ENCODE measurements around the gene CERKL.
A peak's percentile ranks its signal among the peaks of the same experiment; 100 is the strongest.

The CERKL gene

GRCh38 chr2:181672255-181673008 is 15.5 kb upstream of the CERKL start:
- Mint-ChIP-seq H3K4me1 (no peaks in the 10 kb centered on the region), H3K4me3 (no peak overlapping the region), H3K27me3 (peaks cover 69% of the 10 kb centered on the region), H3K9me3 (no peaks in the 10 kb centered on the region), H3K27ac (ENCODE audit: low read depth) (no peak overlapping the region), H3K36me3 (ENCODE audit: insufficient read depth) (no peaks in the 10 kb centered on the region)
- DNase-seq (ENCODE audit: low spot score in 2 of 2) (no peak), ATAC-seq (replicated peaks; ENCODE audit: extremely low read depth, poor library complexity, severe bottlenecking) (no peak)

DNA sequence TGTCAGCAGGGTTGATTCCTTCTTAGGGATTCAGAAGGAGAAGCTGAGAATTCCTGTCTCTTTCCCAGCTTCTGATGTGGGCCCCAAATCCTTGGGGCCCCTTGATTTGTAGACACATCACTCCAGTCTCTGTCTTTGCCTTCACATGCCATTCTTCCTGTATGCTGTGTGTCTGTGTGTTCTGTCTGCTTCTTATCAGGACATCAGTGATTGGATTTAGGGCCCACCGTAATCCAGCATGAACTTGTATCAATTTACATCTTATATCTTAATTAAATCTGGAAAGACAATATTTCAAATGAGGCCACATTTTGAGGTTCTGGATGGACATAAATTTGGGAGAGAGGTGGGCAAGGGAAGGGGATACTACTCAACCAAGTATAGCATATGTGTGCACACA is 13.7 kb upstream of the CERKL start:
- no peak for DNase-seq (ENCODE audit: low spot score in 2 of 2)
- Mint-ChIP-seq H3K9me3 (no peaks in the 10 kb centered on the region), H3K27ac (ENCODE audit: low read depth) (no peak overlapping the region), H3K27me3 (peaks cover 57% of the 10 kb centered on the region), H3K36me3 (ENCODE audit: insufficient read depth) (no peaks in the 10 kb centered on the region), H3K4me1 (no peaks in the 10 kb centered on the region), H3K4me3 (no peak overlapping the region)
- no peak for ATAC-seq (replicated peaks; ENCODE audit: extremely low read depth, poor library complexity, severe bottlenecking)

GRCh38 chr2:181667234-181667633 is 10.3 kb upstream of the CERKL start:
- ATAC-seq (replicated peaks; ENCODE audit: extremely low read depth, poor library complexity, severe bottlenecking) (no peak), DNase-seq (ENCODE audit: low spot score in 2 of 2) (no peak)
- Mint-ChIP-seq H3K27me3 (peaks cover 34% of the 10 kb centered on the region), H3K4me3 (no peak overlapping the region), H3K27ac (ENCODE audit: low read depth) (no peak overlapping the region), H3K9me3 (no peaks in the 10 kb centered on the region), H3K4me1 (no peaks in the 10 kb centered on the region), H3K36me3 (ENCODE audit: insufficient read depth) (no peaks in the 10 kb centered on the region)

DNA sequence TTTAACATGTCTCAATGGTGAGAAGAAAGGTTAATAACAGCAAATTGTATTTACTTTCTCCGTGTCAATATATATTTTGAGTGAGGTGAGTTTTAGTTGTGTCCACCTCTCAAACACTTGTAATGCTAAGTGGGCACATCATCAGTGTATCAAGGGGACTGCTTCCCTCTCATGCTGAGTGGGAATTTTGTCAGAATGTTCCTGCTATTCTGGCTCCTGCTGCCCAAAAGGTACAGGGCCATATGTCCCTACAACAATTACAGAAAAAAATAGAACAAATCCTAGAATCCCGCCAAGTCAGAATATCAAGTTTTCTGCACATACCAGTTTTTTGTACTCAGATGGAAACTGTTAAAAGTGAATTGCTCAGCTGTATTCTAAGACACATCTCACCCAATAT is 5.4 kb upstream of the CERKL start:
- ATAC-seq (replicated peaks; ENCODE audit: extremely low read depth, poor library complexity, severe bottlenecking) (no peak), DNase-seq (ENCODE audit: low spot score in 2 of 2) (no peak)
- Mint-ChIP-seq H3K4me3 (no peak overlapping the region), H3K27me3 (peaks cover 29% of the 10 kb centered on the region), H3K9me3 (no peaks in the 10 kb centered on the region), H3K4me1 (no peaks in the 10 kb centered on the region), H3K27ac (ENCODE audit: low read depth) (no peak overlapping the region), H3K36me3 (ENCODE audit: insufficient read depth) (no peaks in the 10 kb centered on the region)

DNA sequence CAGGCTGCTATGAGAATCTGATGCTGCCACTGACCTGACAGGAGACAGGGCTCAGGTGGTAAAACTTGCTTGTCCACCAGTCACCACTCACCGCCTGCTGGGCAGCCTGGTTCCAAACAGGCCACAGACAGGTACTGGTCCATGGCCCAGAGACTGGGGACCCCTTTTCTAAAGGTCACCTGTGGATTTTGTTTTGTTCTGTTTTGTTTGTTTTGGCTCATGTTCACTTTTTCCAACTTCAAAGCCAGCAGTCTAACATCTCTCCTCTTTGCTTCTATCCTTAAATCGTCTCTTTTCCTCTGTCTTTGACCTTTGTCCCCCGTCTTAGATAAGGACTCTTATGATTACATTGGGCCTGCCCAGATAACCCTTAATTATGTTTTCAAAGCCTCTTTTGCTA is 3.3 kb upstream of the CERKL start:
- no peak for ATAC-seq (replicated peaks; ENCODE audit: extremely low read depth, poor library complexity, severe bottlenecking)
- H3K36me3 Mint-ChIP-seq (ENCODE audit: insufficient read depth) = no peaks in the 10 kb centered on the region
- no peak overlapping the region for H3K4me3 Mint-ChIP-seq
- DNase-seq (ENCODE audit: low spot score in 2 of 2) = no peak
- no peak overlapping the region for H3K27ac Mint-ChIP-seq (ENCODE audit: low read depth)
- H3K4me1 Mint-ChIP-seq = peaks cover 5% of the 10 kb centered on the region
- peaks cover 46% of the 10 kb centered on the region for H3K27me3 Mint-ChIP-seq
- no peaks in the 10 kb centered on the region for H3K9me3 Mint-ChIP-seq

- Mint-ChIP-seq H3K4me3 (no peak overlapping the region), H3K27ac (ENCODE audit: low read depth) (no peak overlapping the region), H3K9me3 (no peaks in the 10 kb centered on the region), H3K36me3 (ENCODE audit: insufficient read depth) (no peaks in the 10 kb centered on the region), H3K4me1 (peaks cover 5% of the 10 kb centered on the region), H3K27me3 (peaks cover 62% of the 10 kb centered on the region)
- ATAC-seq (replicated peaks; ENCODE audit: extremely low read depth, poor library complexity, severe bottlenecking) = no peak
- no peak for DNase-seq (ENCODE audit: low spot score in 2 of 2)
These were observed 1.5 kb upstream of the CERKL start for GRCh38 chr2:181658444-181658843.

GRCh38 chr2:181657379-181657778 is 474 bp upstream of the CERKL start:
- Mint-ChIP-seq H3K27ac (ENCODE audit: low read depth) (no peak overlapping the region), H3K27me3 (peaks cover 72% of the 10 kb centered on the region)
- ATAC-seq (replicated peaks; ENCODE audit: extremely low read depth, poor library complexity, severe bottlenecking) = no peak

DNA sequence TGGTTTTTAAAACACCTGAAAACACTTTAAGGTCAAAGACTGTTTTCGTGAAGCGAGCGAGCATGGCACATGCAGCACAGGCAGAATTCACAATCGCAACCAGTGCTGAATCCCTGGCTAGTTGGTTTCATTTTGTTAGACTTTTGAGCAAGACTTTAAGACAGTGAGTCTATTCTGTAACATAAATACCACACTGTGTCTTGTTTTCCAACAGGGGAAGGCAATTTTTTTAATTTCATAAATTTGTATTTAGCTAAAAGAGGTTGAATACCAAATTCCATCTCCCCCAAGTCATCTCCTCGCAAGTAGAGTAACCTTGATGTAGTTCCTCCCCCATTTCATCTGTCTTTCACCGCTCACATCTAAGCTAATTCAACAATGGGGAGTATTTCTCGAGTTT is 1.4 kb downstream of the CERKL start:
- H3K9me3 Mint-ChIP-seq = no peaks in the 10 kb centered on the region
- H3K36me3 Mint-ChIP-seq (ENCODE audit: insufficient read depth) = no peaks in the 10 kb centered on the region
- H3K27me3 Mint-ChIP-seq = peaks cover 91% of the 10 kb centered on the region
- no peak for ATAC-seq (replicated peaks; ENCODE audit: extremely low read depth, poor library complexity, severe bottlenecking)
- DNase-seq (ENCODE audit: low spot score in 2 of 2) = no peak
- H3K4me3 Mint-ChIP-seq = no peak overlapping the region
- H3K27ac Mint-ChIP-seq (ENCODE audit: low read depth) = no peak overlapping the region
- peaks cover 5% of the 10 kb centered on the region for H3K4me1 Mint-ChIP-seq

More at GRCh38 chr2:181657379-181657778, 474 bp upstream of the CERKL start:
- Mint-ChIP-seq H3K36me3 (ENCODE audit: insufficient read depth) (no peaks in the 10 kb centered on the region), H3K4me3 (peak overlapping the region; percentile 70), H3K9me3 (no peaks in the 10 kb centered on the region), H3K4me1 (peaks cover 5% of the 10 kb centered on the region)
- DNase-seq (ENCODE audit: low spot score in 2 of 2) = no peak

DNA sequence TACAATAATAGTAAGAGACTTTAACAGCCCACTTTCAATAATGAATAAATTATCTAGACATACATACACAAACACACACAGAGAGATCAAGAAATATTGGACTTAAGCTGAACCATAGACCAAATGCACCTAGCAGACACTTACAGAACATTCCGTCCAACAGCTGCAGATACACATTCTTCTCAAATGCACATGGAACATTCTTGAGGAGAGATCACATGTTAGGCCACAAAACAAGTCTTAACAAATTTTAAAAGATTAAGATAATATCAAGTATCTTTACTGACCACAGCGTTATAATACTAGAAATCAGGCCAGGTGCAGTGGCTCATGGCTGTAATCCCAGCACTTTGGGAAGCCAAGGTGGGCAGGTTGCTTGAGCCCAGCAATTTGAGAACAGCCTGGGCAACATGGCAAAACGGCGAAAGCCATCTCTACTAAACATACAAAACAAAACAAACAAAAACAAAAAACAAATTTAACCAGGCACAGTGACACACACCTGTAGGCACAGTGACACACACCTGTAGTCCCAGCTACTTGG is 7.4 kb downstream of the CERKL start:
- no peak overlapping the region for H3K4me3 Mint-ChIP-seq
- H3K27ac Mint-ChIP-seq (ENCODE audit: low read depth) = no peak overlapping the region
- no peaks in the 10 kb centered on the region for H3K4me1 Mint-ChIP-seq
- H3K9me3 Mint-ChIP-seq = no peaks in the 10 kb centered on the region
- DNase-seq (ENCODE audit: low spot score in 2 of 2) (no peak), ATAC-seq (replicated peaks; ENCODE audit: extremely low read depth, poor library complexity, severe bottlenecking) (no peak)
- H3K27me3 Mint-ChIP-seq = peaks cover 93% of the 10 kb centered on the region
- H3K36me3 Mint-ChIP-seq (ENCODE audit: insufficient read depth) = no peaks in the 10 kb centered on the region

DNA sequence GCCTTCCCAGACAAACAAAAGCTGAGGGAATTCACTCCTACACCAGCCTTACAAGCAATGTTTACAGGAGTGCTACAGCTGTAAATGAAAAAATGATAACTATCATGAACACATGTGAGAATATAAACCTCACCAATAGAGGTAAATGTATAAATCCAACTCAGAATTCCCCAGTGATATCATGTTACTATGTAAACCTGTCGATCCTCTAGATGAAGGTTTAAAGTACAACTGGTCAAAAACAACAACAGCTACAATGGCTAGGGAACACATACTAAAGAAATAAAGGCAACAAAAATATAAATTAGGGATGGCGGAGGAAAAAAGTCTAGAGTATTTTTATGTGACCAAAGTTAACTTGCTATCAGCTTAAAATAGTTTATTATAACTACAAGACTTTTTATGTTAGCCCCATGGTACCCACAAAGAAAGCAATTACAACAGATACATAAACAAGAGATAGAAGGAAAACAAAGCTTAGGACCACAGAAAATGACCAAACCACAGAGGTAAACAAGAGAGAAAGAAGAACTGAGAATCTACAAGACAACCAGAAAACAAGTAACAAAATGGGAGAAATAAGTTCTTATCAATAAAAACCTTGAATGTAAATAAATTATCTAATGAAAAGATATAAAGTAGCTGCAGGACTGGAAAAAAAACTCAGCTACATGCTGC is 8.3 kb downstream of the CERKL start:
- Mint-ChIP-seq H3K36me3 (ENCODE audit: insufficient read depth) (no peaks in the 10 kb centered on the region), H3K9me3 (no peaks in the 10 kb centered on the region), H3K4me3 (no peak overlapping the region), H3K27ac (ENCODE audit: low read depth) (no peak overlapping the region), H3K4me1 (no peaks in the 10 kb centered on the region), H3K27me3 (peaks cover 93% of the 10 kb centered on the region)
- ATAC-seq (replicated peaks; ENCODE audit: extremely low read depth, poor library complexity, severe bottlenecking) (no peak), DNase-seq (ENCODE audit: low spot score in 2 of 2) (no peak)

GRCh38 chr2:181646415-181646987 is 10.4 kb downstream of the CERKL start:
- Mint-ChIP-seq H3K36me3 (ENCODE audit: insufficient read depth) (no peaks in the 10 kb centered on the region), H3K27me3 (peaks cover 85% of the 10 kb centered on the region), H3K9me3 (no peaks in the 10 kb centered on the region), H3K4me3 (no peak overlapping the region), H3K4me1 (no peaks in the 10 kb centered on the region), H3K27ac (ENCODE audit: low read depth) (no peak overlapping the region)
- no peak for ATAC-seq (replicated peaks; ENCODE audit: extremely low read depth, poor library complexity, severe bottlenecking)
- no peak for DNase-seq (ENCODE audit: low spot score in 2 of 2)

GRCh38 chr2:181643151-181643550 is 13.8 kb downstream of the CERKL start:
- ATAC-seq (replicated peaks; ENCODE audit: extremely low read depth, poor library complexity, severe bottlenecking) (no peak), DNase-seq (ENCODE audit: low spot score in 2 of 2) (no peak)
- no peaks in the 10 kb centered on the region for H3K4me1 Mint-ChIP-seq
- no peak overlapping the region for H3K4me3 Mint-ChIP-seq
- peaks cover 72% of the 10 kb centered on the region for H3K27me3 Mint-ChIP-seq
- H3K27ac Mint-ChIP-seq (ENCODE audit: low read depth) = no peak overlapping the region
- no peaks in the 10 kb centered on the region for H3K9me3 Mint-ChIP-seq
- H3K36me3 Mint-ChIP-seq (ENCODE audit: insufficient read depth) = peaks cover 1% of the 10 kb centered on the region

DNA sequence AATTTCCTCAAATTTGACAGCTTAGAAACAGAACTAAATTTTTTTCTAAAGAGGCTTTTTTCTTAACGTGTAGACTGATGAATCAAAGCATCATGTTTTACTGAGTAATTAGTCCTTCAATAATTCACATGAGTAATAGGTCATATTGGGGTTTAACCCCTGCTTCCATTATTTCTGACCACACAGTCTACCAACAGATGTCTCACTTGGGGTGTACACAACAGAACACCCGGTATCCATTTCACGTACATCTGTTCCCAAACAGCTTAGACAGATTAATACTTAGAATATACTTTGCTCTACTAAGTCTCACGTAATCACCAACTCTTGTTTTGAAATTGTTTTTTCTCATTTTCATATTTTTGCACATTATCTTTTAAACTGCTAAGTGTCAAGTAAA is 14.8 kb downstream of the CERKL start:
- H3K27ac Mint-ChIP-seq (ENCODE audit: low read depth) = no peak overlapping the region
- DNase-seq (ENCODE audit: low spot score in 2 of 2) = no peak
- no peak overlapping the region for H3K4me3 Mint-ChIP-seq
- no peak for ATAC-seq (replicated peaks; ENCODE audit: extremely low read depth, poor library complexity, severe bottlenecking)
- H3K36me3 Mint-ChIP-seq (ENCODE audit: insufficient read depth) = peaks cover 1% of the 10 kb centered on the region
- no peaks in the 10 kb centered on the region for H3K4me1 Mint-ChIP-seq
- no peaks in the 10 kb centered on the region for H3K9me3 Mint-ChIP-seq
- H3K27me3 Mint-ChIP-seq = peaks cover 61% of the 10 kb centered on the region
